HG03175 (cell line): ENCODE measurements around the gene TP63.
A peak's percentile ranks its signal among the peaks of the same experiment; 100 is the strongest.

ENCODE experiments used
- ATAC-seq: cut with Tn5 transposase; IDR thresholded peaks from one replicate; pipeline ENCODE4 v1.9.1; 2021; ENCODE audit warnings: mild to moderate bottlenecking, moderate library complexity; ENCODE audit not compliant: unreplicated experiment

TP63 gene

GRCh38 chr3:189806171-189806951 is 175.2 kb downstream of the TP63 start:
- ATAC-seq: no peak

GRCh38 chr3:189808246-189809007 is 177.2 kb downstream of the TP63 start:
- no peak for ATAC-seq

GRCh38 chr3:189809583-189809982 is 178.4 kb downstream of the TP63 start:
- ATAC-seq: no peak

GRCh38 chr3:189812806-189813465 is 181.7 kb downstream of the TP63 start:
- no peak for ATAC-seq

GRCh38 chr3:189813647-189814240 is 182.6 kb downstream of the TP63 start:
- ATAC-seq: no peak

- ATAC-seq: peak; percentile 81
These were observed 189.2 kb downstream of the TP63 start for GRCh38 chr3:189820365-189820720.

GRCh38 chr3:189821262-189821661 is 190.1 kb downstream of the TP63 start:
- ATAC-seq: no peak

- no peak for ATAC-seq
These were observed 191.5 kb downstream of the TP63 start for GRCh38 chr3:189822726-189823125.

- ATAC-seq: no peak
These were observed 193.6 kb downstream of the TP63 start for GRCh38 chr3:189824629-189825312.

GRCh38 chr3:189826566-189826965 is 195.4 kb downstream of the TP63 start:
- no peak for ATAC-seq

GRCh38 chr3:189827108-189827507 is 195.9 kb downstream of the TP63 start:
- no peak for ATAC-seq

GRCh38 chr3:189830401-189830800 is 199.2 kb downstream of the TP63 start:
- ATAC-seq: no peak

GRCh38 chr3:189833266-189833665 is 202.1 kb downstream of the TP63 start:
- no peak for ATAC-seq

- no peak for ATAC-seq
These were observed 202.8 kb downstream of the TP63 start for GRCh38 chr3:189833996-189834395.

GRCh38 chr3:189834462-189834861 is 203.3 kb downstream of the TP63 start:
- no peak for ATAC-seq

GRCh38 chr3:189836795-189837194 is 205.6 kb downstream of the TP63 start:
- ATAC-seq: peak; percentile 55

GRCh38 chr3:189838291-189838690 is 207.1 kb downstream of the TP63 start:
- no peak for ATAC-seq

GRCh38 chr3:189839576-189839975 is 208.4 kb downstream of the TP63 start:
- no peak for ATAC-seq

GRCh38 chr3:189841473-189842205 is 210.4 kb downstream of the TP63 start:
- ATAC-seq: peak; percentile 52
